ENCODE measurements around the gene UVRAG.
"Not testable (repeated sequence)": the region's sequence is repeated elsewhere in the genome, so short reads cannot be mapped to it uniquely, and the experiment has no call there.

The UVRAG gene

DNA sequence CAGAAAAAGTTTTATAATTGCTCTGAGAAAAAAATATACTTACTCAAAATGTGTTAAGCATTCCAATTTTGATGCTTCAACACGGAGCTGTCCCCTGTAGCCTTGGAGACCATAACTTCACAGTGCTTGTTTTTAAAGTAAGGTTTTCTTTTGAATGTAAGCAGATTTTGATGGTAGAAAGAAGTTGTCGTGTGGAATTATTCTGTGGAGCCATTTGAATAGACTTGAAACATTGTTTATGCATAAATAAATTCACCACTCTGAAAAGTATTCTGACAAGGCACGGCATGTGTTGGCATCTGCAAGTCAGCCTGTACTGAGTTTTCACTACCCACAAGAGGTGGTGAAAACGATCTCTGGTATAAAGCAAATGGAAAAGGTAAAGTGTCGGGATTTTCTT lies 115.5 kb downstream of the UVRAG start:
- DNase-seq, result no peak

GRCh38 chr11:75931124-75931523 lies 116.1 kb downstream of the UVRAG start:
- DNase-seq, result no peak

DNA sequence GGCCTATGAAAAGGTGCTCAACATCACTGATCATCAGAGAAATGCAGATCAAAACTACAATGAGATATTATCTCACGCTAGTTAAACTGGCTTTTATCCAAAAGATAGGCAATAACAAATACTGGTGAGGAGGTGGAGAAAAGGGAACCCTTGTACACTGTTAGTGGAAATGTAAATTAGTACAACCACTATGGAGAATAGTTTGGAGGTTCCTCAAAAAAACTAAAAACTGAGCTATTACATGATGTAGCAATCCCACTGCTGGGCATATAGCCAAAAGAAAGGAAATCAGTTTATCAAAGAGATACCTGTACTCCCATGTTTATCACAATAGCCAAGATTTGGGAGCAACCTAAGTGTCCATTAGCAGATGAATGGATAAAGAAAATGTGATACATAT lies 118.7 kb downstream of the UVRAG start:
- not testable (repeated sequence) for DNase-seq

GRCh38 chr11:75934851-75935250 lies 119.8 kb downstream of the UVRAG start:
- no peak for DNase-seq

DNA sequence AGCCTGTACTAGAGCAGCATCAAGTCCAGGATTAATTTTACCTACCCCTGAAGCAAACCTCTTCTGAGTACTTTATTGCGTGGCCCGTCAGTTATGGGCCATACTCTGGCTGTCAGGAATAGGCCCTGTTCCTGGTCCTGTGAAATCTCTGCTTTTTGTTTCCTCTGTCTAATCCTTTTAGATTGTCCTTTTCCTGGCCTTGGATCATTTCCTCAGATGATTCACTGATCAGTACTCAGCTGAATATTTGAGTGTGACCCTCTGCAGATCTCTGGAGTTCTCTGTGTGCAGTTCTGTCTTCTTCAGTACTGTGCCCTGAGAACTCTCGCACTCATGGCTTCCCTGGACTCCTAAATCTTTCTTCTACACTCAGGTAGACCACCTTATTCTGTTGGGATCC lies 123.5 kb downstream of the UVRAG start:
- no peak for DNase-seq

- DNase-seq, result peak in 1 of 2 experiments; percentile 3
These were observed 124.5 kb downstream of the UVRAG start for GRCh38 chr11:75939516-75939915.

GRCh38 chr11:75939992-75940391 lies 125.0 kb downstream of the UVRAG start:
- DNase-seq, result no peak

GRCh38 chr11:75940911-75941310 lies 125.9 kb downstream of the UVRAG start:
- DNase-seq, result no peak

GRCh38 chr11:75944515-75944914 lies 129.5 kb downstream of the UVRAG start:
- DNase-seq, result no peak

DNA sequence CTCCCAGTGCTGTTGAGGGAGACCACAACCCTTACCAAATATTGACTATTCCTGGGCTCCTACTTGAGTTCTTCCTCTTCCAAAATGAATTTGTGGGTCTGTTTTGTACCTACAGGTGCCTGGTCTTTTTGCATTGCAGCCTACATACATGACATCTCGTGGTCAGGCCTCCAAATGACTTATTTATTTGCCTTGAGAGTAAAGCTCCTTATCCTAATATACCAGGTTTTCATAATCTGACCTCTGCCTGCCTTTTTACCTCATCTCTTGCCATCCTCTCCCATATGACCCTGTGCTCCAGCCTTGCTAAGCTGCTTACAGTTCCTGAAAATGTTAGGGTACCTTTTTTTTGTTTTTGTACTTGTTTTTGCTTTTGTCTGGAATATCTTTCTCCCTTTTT lies 130.4 kb downstream of the UVRAG start:
- no peak for DNase-seq

DNA sequence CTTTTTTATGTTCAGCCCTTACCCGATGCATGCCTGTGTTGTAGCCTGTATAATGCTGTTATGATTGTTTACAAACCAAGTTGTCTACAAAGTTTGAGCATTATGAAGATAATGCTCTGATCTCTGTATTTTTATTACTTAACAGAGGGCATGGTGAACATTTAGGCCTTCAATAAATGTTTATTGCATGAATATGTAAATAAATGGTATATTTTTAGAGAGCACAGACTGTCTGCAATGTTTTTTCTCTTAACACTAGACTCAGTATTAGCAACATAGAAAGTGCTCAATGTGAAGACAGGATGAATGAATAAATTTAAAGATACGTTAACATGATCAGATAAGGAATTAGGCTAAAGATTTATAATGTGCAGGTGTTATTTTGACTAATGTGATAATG lies 130.9 kb downstream of the UVRAG start:
- DNase-seq, result no peak

- no peak for DNase-seq
These were observed 131.8 kb downstream of the UVRAG start for GRCh38 chr11:75946531-75947530.

DNA sequence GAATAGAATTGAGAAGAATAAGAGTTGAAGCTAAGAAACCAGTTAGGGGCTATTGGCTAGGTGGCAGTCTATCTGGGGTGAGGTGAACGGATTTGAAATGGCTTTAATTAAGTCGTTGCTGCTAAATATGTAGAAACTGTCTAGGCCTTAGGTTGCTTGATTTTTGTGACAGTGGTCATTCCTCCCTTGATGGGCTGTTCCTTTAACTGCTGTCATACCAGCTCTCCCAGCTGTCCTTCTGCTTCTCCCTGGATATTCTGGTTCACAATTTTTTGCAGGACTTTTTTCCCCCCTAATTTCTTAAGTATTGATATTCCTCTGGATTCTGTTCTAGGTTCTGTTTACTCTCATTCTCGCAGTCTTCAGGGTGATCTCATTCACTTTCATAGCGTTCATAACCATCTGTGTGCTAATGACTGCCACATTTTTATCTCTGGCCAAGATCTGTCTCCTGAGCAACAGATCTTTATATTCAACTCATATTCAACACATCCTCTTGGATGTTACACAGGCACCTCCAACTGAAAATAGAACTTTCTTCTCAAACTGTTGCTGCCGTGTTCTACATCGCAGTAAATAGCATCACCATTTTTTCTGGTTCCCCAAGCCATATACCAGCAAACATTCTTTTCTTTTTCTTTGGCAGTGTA lies 134.1 kb downstream of the UVRAG start:
- DNase-seq, result no peak

DNA sequence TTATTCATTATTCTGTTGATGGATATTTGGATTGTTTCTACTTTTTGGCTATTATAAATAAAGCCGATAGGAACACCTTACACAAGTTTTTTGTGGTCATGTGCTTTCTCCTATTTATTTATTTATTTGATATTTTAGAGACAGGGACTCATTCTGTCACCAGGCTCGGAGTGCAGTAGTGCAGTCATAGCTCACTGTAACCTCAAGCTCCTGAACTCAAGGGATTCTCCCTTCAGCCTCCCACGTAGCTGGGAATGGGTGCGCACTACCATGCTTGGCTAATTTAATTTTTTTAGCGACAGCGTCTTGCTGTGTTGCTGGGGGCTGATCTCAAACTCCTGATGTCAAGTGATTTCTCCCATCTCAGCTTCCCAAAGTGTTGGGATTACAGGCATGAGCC lies 135.1 kb downstream of the UVRAG start:
- no peak for DNase-seq

DNA sequence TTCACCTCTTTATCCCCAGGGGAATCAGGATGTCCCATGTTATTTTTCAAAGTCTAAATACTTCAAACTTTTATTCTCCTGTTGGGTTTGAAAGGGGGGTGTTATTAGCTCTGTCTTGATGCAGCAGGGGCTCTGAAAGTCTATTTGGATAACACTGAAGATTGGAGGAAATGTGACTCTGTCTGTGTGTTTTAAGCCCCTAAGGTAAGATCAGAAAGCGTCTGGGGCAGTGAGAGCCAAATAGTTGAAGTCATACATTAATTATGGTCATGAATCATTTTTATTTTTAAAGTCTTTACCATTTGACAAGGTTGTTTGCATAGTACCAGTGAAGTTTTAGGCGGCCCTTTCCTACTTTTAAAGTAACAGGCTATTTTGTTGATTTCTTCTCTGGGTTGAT lies 139.0 kb downstream of the UVRAG start:
- no peak for DNase-seq

DNA sequence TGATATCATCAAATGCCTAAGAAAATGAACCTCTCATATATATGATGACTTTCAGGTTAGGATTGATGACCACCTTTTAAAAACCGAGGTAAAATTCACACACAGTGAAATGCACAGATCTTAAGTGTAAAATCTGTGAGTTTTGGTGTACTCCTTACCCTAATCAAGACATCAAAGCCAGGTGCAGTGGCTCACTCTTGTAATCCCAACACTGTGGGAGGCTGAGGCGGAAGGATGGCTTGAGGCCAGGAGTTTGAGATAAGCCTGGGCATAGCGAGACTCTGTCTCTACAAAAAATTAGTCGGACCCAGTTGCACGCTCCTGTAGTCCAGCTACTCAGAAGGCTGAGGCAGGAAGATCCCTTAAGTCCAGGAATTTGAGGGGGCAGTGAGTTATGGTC lies 140.4 kb downstream of the UVRAG start:
- no peak for DNase-seq

GRCh38 chr11:75959540-75959939 lies 144.5 kb downstream of the UVRAG start:
- DNase-seq, result no peak

DNA sequence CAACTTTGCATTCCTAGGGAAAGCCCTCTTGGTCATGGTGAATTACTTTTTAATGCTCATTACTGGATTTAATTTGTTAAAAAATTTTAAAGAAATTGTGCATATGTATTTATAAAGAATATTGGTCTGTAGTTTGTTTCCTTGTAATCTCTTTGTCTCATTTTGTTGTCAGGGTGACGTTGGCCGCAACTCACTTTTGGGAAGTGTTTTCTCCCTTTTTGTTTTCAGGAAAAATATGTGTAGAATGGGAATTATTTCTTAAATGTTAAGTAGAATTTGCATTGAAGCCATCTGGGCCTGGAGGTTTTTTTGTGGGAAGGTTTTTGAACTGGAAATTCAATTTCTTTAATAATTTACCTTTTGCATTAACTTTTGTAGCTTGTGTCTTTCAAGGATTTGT lies 149.1 kb downstream of the UVRAG start:
- DNase-seq, result no peak

DNA sequence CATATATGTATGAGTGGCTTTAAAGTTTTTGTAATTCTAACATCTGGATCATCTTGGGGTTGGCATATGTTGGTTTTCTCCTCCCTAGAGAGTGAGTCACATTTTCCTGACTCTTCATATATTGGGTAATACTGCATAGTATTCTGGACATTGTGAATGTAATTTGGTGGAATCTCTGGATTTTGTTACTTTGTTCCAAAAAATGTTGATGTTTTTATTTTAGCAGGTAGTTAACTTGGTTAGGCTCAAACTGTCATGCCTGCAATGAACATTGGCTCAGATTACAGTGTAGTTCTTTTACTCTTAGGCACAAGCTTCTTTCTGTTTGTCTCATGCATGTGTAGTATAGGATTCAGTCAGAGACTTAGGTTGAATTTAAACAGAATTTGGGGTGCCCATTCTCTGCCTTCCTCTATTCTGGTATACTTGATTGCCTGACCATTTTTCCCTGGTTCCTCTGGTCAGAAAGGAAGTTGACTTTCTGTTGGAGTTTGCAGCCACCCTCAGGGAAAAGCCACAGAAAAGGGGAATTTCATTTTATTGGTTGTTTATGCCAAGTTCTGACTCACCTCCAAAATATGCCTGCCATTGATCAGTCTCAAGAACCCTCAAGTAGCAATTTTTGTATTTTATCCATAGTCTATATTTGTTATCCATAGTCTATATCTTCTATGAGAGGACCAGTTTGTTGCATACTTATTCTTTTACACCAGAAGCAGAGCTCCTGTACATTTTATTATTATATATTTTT lies 151.7 kb downstream of the UVRAG start:
- no peak for DNase-seq

DNA sequence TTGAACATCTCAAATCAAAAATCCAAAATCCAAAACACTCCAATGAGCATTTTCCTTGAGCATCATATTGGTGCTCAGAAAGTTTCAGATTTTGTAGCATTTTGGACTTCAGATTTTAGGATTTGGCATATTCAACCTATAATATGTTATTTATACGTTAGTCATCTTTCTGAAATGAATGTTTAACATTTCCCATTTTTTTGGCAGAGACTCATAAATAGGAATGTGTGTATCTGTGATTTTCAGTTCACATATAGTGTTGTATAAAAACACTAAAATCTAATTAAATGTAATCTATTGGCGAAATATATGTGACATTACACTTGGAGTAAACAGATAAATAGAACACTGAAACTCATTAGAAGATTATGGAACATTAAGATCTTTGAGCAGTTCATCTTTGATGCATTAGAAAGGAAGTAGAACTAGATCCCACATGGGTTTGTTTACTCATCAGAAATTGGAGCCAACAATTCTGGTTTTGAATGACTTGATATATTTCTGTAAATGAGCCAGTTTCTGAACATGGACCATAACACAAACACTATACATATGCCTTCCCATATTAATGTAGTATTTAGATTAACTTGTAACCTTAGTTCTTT lies 153.1 kb downstream of the UVRAG start:
- DNase-seq, result no peak

DNA sequence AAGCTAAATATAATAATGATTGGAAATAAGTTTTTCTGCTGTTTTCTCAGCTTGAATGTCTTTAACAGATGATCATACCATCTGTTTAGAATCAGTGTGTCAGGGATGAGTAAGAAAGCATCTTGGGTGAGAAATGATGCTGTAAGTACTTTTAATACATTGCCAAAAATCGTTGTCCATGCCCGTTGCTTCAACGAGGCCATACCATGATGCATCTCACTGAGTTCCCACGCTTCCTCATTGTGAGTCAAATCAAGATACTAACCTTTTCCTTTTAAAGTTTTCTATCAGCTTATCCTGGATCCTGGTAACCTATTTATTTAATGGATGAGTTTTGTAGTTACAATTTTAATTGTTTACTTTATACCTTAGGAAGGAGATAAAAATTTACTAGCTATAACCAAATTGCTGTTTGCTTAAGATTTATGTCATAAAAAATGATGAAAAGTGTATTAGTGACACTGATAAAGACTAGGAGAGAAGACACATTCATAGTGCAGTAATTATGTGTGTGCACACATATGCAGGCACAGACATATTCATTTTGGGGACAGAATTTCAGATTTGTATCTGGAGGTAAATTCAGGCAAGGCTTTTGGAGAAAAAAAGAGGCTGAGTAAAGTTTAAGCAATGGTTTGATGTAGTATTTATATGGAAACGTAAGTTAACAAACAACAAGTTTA lies 154.8 kb downstream of the UVRAG start:
- DNase-seq, result no peak

- not testable (repeated sequence) for DNase-seq
These were observed 158.7 kb downstream of the UVRAG start for GRCh38 chr11:75973710-75974109.
